ENCODE results near the gene F13A1. TPM values are rescaled to one million over a fixed set of nuclear protein-coding genes. Genes with fewer than 3 reads are reported as not detected.

Gene F13A1
- polyA plus RNA-seq, 1 donor (not counting 4 experiments of a cell fraction or from before 2014, with no cell fraction given): not detected

DNA sequence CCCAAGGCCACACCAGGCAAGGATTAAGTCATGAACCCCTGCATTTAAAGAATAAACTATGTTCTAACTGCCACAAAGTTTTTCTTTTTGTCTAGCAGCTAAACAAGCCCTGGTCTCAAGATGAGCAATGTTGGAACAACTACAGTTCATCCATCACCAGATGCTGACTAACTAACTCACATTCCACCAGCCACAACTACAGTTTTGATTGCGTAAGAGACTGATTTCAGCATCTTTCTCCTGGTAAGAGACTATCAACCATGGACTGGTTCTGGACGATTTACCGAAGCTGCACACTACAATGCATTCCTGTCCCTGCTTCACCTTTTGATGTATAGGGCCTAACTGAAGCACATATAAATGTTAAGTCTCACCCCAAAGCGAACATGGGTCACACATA lies 43.0 kb downstream of the F13A1 start:
- Histone ChIP-seq H2AFZ (ENCODE audit: control insufficient read depth, low read length) (no peak overlapping the region), H4K20me1 (ENCODE audit: control insufficient read depth, extremely low read depth, insufficient read depth, low read length) (no peaks in the 10 kb centered on the region), H3K27ac (ENCODE audit: control insufficient read depth, insufficient read depth, low read length) (no peak overlapping the region), H3K9me3 (ENCODE audit: control insufficient read depth, low read depth, low read length) (no peaks in the 10 kb centered on the region), H3K79me2 (ENCODE audit: control insufficient read depth, insufficient read depth, low read length) (no peaks in the 10 kb centered on the region), H3K36me3 (ENCODE audit: control insufficient read depth in 2 of 2, extremely low read depth in 1 of 2, insufficient read depth in 2 of 2, low read length in 2 of 2) (no peaks in the 10 kb centered on the region), H3K27me3 (ENCODE audit: control insufficient read depth, extremely low read depth, insufficient read depth, low read length) (no peaks in the 10 kb centered on the region), H3K9ac (ENCODE audit: control insufficient read depth, extremely low read depth, insufficient read depth, low read length) (no peak overlapping the region), H3K4me2 (ENCODE audit: control insufficient read depth, extremely low read depth, insufficient read depth, low read depth, low read length) (no peak overlapping the region), H3K4me1 (ENCODE audit: control insufficient read depth, extremely low read depth, insufficient read depth, low read length) (no peaks in the 10 kb centered on the region), H3K9me1 (ENCODE audit: control insufficient read depth, extremely low read depth, insufficient read depth, low read length) (no peaks in the 10 kb centered on the region), H3K4me3 (ENCODE audit: control insufficient read depth in 2 of 3, extremely low read depth in 1 of 3, insufficient read depth in 2 of 3, low read depth in 1 of 3, low read length in 3 of 3) (no peak overlapping the region)
- TF ChIP-seq EZH2 (IDR thresholded peaks at IDR 0.05; ENCODE audit: low read length) (no peak), CTCF (optimal IDR thresholded peaks at IDR 0.05 in 1 of 3, IDR thresholded peaks at IDR 0.05 in 1 of 3, conservative IDR thresholded peaks at IDR 0.05 in 1 of 3; ENCODE audit: extremely low read depth in 1 of 3, insufficient read depth in 2 of 3, low read length in 3 of 3) (no peak)
- dilution Hi-C loops (cut with MboI; ENCODE audit: extremely low pct_ligation_motif_present, low sequenced_read_pairs): no loop called here
- no peak for DNase-seq (ENCODE audit: low read depth, low spot score)
- no peak for FAIRE-seq

DNA sequence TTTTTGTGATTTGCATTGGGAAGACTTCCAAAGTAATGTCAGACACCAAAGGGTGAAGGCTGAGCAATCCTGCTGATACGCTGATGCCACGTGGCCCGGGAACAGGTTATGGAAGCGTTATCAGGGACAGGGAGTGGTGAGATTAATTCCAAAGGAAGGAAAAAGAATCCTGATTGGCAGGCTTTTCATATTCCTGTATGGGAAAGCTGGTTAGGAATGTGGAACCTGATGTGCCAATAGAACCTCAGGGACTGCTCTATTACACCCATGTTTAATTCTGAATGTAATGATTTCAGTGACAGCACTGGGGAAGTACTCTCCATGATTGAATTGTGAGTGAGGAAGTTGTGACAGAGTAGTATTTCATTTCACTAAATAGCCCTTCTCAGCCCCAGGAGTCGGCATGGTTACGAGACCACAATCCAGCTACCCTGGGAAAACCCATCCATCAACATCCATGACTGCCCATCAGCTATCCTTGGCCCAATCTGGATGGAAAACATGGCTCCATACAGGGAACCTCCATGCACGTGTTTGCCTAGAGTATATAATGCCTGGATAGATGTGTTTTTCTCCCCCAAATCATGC lies 49.4 kb downstream of the F13A1 start:
- Histone ChIP-seq H3K36me3 (ENCODE audit: control insufficient read depth in 2 of 2, extremely low read depth in 1 of 2, insufficient read depth in 2 of 2, low read length in 2 of 2) (no peaks in the 10 kb centered on the region), H3K4me2 (ENCODE audit: control insufficient read depth, extremely low read depth, insufficient read depth, low read depth, low read length) (no peak overlapping the region), H3K27ac (ENCODE audit: control insufficient read depth, insufficient read depth, low read length) (no peak overlapping the region), H3K9me1 (ENCODE audit: control insufficient read depth, extremely low read depth, insufficient read depth, low read length) (no peaks in the 10 kb centered on the region), H3K9ac (ENCODE audit: control insufficient read depth, extremely low read depth, insufficient read depth, low read length) (no peak overlapping the region), H3K27me3 (ENCODE audit: control insufficient read depth, extremely low read depth, insufficient read depth, low read length) (no peaks in the 10 kb centered on the region), H3K79me2 (ENCODE audit: control insufficient read depth, insufficient read depth, low read length) (no peaks in the 10 kb centered on the region), H3K4me1 (ENCODE audit: control insufficient read depth, extremely low read depth, insufficient read depth, low read length) (no peaks in the 10 kb centered on the region), H3K9me3 (ENCODE audit: control insufficient read depth, low read depth, low read length) (no peaks in the 10 kb centered on the region), H4K20me1 (ENCODE audit: control insufficient read depth, extremely low read depth, insufficient read depth, low read length) (no peaks in the 10 kb centered on the region), H2AFZ (ENCODE audit: control insufficient read depth, low read length) (no peak overlapping the region), H3K4me3 (ENCODE audit: control insufficient read depth in 2 of 3, extremely low read depth in 1 of 3, insufficient read depth in 2 of 3, low read depth in 1 of 3, low read length in 3 of 3) (no peak overlapping the region)
- TF ChIP-seq CTCF (optimal IDR thresholded peaks at IDR 0.05 in 1 of 3, IDR thresholded peaks at IDR 0.05 in 1 of 3, conservative IDR thresholded peaks at IDR 0.05 in 1 of 3; ENCODE audit: extremely low read depth in 1 of 3, insufficient read depth in 2 of 3, low read length in 3 of 3) (no peak), EZH2 (IDR thresholded peaks at IDR 0.05; ENCODE audit: low read length) (no peak)
- dilution Hi-C loops (cut with MboI; ENCODE audit: extremely low pct_ligation_motif_present, low sequenced_read_pairs): no loop called here
- FAIRE-seq (no peak), DNase-seq (ENCODE audit: low read depth, low spot score) (no peak)

All from keratinocyte (primary cell).